Measurements from ENCODE around the gene ATAT1.
"Not testable (repeated sequence)": the region's sequence is repeated elsewhere in the genome, so short reads cannot be mapped to it uniquely, and the experiment has no call there.

Gene ATAT1

DNA sequence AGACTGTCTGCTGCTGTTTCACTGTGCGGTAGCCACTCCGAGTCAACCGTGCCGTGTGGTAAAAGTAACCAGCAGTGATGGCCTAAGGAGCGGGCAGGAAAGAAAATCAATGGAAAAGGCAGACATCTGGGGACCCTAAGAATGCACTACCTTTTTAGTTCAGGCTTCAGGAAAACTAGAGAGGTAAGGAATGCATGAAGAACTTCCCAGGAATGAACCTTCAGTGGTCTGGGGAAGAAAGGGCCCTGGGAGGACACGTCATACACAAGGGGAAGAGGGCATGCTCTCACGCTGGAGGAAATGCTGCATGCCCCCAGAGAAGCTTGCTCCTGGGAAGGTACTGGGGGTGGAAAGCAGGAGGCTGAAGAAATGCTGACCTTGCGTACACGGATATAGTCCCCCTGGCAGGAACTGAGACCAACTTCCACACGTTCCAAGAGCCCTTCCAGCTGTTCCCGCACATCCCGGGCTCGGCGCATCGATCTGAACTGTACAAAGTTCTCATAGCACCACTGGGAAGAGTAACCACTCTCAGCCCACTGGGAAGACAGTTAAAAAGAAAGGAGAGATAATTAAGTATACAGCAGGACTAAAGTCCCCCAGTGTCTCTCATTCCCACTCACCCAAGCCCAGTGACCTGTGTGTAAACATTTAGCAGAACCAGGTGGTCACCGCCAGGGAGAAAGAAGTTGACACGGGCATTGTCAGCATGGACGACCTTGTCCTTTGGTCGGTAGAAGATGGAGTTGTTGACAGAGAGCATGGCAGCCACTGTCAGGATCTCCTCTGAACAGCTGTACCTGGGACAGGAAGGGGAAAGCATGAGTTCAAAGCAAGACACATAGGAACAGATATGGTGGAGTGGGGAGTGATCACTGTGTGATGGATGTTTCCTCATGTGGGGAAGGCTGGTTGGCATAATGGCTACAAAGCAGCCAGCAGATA, 28.4 kb downstream of the ATAT1 start:
- FAIRE-seq: no peak

DNA sequence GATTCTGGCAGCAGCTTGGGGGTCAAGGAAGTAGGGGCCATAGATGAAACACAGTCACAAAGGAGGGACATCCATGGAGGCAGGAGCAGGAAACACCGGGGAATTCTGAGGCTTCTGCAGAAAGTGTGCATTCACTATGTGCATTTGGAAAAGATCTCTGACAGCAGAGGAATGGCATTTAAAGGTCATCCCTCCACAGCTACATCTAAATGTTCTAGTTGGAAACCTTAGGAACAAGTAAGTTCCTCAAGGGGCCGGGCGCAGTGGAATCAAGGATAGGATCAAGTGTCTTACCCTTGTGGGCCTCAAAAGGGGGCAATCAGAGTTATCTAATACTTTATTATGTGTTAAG, 29.0 kb downstream of the ATAT1 start:
- FAIRE-seq: no peak

- FAIRE-seq: no peak
Observed at GRCh38 chr6:30656513-30656912, 29.8 kb downstream of the ATAT1 start.

DNA sequence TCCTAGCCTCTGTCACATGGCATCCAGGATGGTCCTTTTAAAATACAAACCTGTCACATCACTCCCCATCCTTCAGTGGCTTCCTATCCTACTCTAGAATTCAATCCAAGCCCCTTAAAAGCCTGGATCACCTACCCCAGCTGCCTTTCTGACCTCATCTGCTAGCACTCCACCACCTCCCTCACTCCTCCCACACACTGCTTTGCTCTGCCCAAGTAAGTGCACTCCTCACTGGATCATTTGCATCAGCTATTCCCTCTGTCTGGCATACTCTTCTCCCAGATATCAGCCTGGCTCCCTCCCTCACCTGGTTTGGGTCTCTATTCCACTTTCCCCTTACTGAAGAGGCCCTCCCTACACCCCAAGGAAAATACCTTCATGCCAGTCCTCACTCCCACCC, 30.8 kb downstream of the ATAT1 start:
- FAIRE-seq: no peak

DNA sequence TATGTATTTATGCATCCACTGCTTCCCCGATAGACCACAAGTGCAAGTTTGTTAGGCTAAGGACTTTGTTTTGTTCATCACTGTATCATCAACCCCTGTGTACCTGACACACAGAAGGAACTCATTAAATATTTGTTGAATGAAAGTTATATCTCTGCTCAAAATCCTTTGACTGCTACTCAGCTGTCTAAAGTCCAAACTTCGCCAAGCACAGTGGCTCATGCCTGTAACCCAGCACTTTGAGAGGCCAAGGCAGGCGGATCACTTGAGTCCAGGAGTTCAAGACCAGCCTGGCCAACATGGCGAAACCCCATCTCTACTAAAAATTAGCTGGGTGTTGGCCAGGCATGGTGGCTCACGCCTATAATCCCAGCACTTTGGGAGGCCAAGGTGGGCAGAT, 31.2 kb downstream of the ATAT1 start:
- not testable (repeated sequence) for FAIRE-seq

GRCh38 chr6:30664994-30665767, 38.5 kb downstream of the ATAT1 start:
- FAIRE-seq: no peak

DNA sequence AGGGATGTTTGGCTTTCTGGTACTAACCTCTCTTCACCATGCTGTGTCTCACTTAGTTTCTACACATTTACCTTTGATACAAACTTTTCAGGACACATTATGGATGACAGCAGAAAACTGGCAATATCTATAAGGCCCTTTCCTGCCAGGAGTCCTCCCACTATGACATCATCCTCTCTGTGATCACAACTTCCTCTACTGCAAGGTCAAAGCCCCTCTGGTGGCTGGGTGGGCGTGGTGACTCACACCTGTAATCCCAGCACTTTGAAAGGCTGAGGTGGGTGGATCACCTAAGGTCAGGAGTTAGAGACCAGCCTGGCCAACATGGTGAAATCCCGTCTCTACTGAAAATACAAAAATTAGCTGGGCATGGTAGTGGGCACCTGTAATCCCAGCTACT, 39.6 kb downstream of the ATAT1 start:
- not testable (repeated sequence) for FAIRE-seq

GRCh38 chr6:30670760-30671527, 44.3 kb downstream of the ATAT1 start:
- FAIRE-seq: no peak

GRCh38 chr6:30672445-30673253, 46.0 kb downstream of the ATAT1 start, which contains the start of gene DHX16:
TSS of gene DHX16 (minus strand) at chr6:30673006. CDS start at chr6:30672841, 165 bp downstream.
- FAIRE-seq: peak; percentile 94

GRCh38 chr6:30676660-30677285, 50.1 kb downstream of the ATAT1 start:
- FAIRE-seq: no peak

DNA sequence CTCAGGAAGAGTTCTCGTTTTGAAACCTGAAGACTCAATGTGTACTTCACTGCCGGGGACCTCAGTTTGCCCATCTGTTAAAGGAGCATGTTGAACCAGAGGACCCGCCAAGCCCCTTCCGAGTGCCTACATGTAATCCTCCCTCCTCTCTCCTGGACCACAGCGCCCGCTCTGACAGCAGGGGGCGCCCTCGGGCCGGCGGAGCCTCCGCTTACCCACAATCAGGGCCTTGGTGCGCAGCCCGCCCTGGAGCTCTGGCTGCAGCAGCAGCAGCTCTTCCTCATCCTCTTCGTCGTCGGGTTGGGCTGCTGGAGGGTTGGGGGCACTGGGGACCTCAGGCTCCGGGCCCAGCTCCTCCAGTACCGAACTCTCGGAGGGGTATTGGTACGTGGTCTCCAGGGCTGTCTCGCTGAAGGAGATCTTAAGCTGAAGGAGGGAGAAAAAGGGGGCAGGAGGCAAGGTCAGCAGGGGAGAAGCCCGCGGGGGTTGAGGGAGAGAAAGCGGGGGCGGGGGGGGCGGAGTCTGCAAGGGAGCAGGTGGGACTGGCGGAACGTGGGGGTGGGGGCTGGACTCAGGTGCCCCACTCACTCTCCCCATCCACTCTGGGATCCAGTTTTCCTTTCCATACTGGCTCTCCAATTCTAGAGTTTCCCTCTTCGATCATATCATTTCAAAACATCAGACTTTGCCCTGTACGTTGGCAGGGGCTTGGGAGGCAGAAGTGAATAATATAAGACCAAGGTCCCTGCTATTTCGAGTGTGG, 52.5 kb downstream of the ATAT1 start:
- no peak for FAIRE-seq

GRCh38 chr6:30679765-30680535, 53.3 kb downstream of the ATAT1 start:
- no peak for FAIRE-seq

DNA sequence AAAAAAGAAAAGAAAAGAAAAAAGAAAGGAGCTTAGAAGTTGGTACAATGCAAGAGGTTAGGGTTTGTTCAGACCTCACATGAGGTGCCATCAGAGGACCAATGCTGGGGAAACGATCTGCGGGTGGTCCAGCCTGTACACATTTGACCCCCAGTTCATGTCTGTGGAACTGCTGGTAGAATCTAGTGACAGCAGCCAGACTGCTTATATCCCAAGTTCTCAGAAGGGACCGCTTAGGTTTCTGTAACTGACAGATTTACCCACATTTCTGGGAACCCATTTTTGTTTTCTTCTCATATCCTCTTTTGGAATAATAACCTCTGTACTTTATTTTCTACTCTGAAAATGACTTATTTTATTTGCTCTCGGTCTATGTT, 55.1 kb downstream of the ATAT1 start:
- no peak for FAIRE-seq

DNA sequence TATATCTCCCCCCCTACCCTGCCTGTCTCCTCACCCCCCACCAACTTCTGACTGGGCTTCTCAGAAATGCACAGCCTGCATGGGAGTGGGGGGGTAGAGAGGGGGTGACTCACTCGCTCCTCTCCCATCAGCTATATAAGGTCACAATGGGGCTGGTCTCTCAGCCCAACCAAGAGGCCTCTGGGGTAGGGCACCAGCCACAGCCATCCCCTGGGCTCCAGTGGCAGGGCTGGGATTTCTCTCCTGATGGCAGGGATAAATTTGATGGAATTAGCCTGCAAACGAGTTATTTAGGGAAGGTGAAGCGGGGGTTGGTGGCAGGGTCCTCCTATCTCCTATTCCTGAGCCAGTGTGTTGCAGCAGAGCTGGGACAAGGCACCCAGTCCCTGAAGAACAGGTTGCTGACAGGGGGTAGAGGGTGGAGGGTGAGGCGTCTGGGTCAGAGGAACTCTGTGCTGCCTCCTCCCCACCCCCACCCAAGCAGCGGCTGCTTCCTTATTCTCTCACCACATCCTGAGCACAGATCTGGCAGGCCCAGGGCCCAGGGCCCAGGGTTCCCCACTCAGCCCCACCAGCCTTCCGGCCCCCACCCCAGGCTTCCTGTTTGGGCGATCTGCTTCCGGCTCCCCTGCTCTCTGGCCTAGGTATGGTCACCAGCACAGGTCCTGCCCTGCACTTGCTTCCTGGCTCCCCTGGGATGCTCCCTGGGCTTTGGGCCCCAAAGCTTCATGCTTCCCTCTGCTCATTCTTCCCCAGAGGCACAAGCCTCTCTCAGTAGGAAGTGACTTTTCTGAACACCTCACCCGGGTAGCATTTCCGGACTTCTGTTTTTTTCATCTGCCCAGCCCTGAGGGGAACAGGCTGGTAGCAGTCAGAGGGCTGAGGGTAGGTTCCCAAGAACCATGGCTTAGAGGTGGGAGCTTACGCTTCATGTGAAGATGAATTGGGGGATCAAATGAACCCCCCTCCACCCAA, 55.8 kb downstream of the ATAT1 start:
- no peak for FAIRE-seq

GRCh38 chr6:30683183-30683979, 56.7 kb downstream of the ATAT1 start:
- no peak for FAIRE-seq

DNA sequence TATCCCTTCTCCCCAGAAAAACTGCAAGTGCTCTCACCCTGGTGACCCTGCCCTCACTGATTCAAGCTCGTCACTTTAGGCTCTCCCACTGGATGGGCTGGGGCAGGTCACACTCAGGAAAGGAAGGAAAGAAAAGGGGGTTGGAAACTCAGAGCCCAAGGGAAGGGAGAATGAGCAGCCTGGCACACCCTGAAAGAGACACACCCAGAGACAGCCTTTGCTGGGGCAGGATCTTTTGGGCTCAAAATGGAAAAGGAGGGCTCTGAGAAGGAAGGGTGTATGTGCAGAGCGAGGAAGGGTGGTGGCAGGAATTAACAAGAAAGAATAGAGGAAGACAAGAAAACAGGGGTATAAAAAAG, 57.3 kb downstream of the ATAT1 start:
- FAIRE-seq: no peak

DNA sequence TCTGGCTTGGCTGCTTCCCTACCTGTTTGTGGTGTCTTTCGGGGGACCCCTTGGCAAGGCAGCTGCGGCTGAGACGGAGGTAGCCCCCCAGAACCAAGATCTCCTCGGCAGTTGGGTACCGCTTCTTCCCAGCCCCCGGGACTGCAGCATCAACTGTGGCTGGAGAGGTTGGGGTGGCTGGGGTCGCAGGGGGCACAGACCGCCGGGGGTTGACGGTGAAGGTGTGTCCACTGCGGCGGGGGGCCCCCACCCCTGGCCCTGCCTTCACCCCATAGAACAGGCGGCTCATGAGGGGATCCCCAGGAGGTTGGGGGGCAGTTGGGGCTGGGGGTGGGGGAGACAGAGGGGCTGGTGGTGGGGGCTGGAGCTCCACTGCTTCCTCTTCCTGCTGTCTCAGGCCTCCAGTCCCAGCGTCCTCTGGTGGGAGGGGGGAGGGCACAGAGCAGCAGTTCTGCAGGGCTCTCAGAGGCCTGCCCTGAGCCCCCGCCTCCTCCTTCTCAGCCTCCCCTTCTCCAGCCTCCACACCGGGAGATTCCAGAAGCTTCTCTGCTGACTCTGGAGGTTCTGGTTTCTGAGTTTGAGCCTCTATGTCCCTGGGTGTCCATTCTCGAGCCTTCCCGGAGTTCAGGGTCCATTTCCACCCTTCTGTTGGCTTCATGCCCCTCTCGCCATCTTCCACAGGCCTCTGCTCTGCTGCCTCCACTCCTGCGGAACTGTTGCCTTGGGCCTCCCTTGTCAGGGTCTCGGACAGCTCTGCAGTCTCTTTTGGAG, 57.9 kb downstream of the ATAT1 start:
- no peak for FAIRE-seq
